Measurements from ENCODE around the gene IQGAP2.

The IQGAP2 gene

DNA sequence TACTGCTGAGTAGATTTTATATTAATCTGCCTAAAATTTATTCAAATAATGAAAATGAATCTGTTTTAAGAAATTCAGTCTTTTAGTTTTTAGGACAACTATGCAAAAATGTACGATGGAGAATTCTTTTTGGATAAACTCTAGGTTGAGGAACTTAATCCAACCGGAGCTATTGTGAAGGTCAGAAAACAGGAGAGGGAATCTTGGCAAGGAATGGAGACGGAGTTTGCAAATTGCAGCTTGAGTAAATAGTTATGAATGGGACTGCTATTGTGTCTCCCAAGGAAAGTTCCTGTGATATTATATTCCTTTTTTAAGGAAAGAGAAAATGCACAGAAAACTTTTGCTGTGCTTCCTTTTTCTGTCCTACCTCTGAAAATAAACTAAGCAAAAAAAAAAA, 67.9 kb downstream of the IQGAP2 start (continued):
- TF ChIP-seq, protein P1, sequence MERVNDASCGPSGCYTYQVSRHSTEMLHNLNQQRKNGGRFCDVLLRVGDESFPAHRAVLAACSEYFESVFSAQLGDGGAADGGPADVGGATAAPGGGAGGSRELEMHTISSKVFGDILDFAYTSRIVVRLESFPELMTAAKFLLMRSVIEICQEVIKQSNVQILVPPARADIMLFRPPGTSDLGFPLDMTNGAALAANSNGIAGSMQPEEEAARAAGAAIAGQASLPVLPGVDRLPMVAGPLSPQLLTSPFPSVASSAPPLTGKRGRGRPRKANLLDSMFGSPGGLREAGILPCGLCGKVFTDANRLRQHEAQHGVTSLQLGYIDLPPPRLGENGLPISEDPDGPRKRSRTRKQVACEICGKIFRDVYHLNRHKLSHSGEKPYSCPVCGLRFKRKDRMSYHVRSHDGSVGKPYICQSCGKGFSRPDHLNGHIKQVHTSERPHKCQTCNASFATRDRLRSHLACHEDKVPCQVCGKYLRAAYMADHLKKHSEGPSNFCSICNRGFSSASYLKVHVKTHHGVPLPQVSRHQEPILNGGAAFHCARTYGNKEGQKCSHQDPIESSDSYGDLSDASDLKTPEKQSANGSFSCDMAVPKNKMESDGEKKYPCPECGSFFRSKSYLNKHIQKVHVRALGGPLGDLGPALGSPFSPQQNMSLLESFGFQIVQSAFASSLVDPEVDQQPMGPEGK (CRISPR knock-in tag; IDR thresholded peaks at IDR 0.05; ENCODE audit: borderline replicate concordance), result no peak
- no peak for TF ChIP-seq SNAI2 (CRISPR knock-in tag; IDR thresholded peaks at IDR 0.05)

DNA sequence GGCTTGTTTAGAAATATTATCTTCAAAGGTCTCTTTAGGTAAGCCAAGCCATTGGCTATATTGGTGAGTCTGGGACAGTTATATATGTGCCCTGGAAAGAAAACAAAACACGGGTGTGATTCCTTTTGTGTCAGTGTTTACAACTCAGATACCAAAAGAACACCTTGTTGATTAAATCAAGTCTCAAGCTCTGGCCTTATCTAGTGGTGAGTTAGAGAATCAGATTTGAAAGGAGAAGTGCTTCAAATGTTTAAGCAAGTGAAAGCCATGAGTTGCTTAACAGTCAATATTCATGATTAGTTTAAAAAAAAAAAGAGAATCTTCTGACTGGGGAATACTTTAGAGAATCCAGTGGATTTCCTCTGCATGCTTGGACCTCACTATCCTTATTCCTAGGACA, 68.3 kb downstream of the IQGAP2 start:
- TF ChIP-seq SNAI2 (CRISPR knock-in tag; IDR thresholded peaks at IDR 0.05) (no peak), TCF4 (CRISPR knock-in tag; IDR thresholded peaks at IDR 0.05; ENCODE audit: borderline replicate concordance) (no peak), ESRRG (CRISPR knock-in tag; IDR thresholded peaks at IDR 0.05) (no peak), ISL1 (CRISPR knock-in tag; IDR thresholded peaks at IDR 0.05) (no peak), OSR1 (CRISPR knock-in tag; IDR thresholded peaks at IDR 0.05) (no peak), CSDC2 (CRISPR knock-in tag; IDR thresholded peaks at IDR 0.05) (no peak), RARB (CRISPR knock-in tag; IDR thresholded peaks at IDR 0.05) (no peak), ZFP3 (CRISPR knock-in tag; IDR thresholded peaks at IDR 0.05) (no peak), ZNF70 (CRISPR knock-in tag; IDR thresholded peaks at IDR 0.05) (no peak), TOX (CRISPR knock-in tag; IDR thresholded peaks at IDR 0.05; ENCODE audit: borderline replicate concordance) (no peak)
- TF ChIP-seq, protein P1 (CRISPR knock-in tag; IDR thresholded peaks at IDR 0.05; ENCODE audit: borderline replicate concordance), result no peak
- TF ChIP-seq, protein P2, sequence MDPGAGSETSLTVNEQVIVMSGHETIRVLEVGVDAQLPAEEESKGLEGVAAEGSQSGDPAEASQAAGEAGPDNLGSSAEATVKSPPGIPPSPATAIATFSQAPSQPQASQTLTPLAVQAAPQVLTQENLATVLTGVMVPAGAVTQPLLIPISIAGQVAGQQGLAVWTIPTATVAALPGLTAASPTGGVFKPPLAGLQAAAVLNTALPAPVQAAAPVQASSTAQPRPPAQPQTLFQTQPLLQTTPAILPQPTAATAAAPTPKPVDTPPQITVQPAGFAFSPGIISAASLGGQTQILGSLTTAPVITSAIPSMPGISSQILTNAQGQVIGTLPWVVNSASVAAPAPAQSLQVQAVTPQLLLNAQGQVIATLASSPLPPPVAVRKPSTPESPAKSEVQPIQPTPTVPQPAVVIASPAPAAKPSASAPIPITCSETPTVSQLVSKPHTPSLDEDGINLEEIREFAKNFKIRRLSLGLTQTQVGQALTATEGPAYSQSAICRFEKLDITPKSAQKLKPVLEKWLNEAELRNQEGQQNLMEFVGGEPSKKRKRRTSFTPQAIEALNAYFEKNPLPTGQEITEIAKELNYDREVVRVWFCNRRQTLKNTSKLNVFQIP (CRISPR knock-in tag; IDR thresholded peaks at IDR 0.05; ENCODE audit: borderline replicate concordance, low read depth), result no peak
- TF ChIP-seq, protein P3, sequence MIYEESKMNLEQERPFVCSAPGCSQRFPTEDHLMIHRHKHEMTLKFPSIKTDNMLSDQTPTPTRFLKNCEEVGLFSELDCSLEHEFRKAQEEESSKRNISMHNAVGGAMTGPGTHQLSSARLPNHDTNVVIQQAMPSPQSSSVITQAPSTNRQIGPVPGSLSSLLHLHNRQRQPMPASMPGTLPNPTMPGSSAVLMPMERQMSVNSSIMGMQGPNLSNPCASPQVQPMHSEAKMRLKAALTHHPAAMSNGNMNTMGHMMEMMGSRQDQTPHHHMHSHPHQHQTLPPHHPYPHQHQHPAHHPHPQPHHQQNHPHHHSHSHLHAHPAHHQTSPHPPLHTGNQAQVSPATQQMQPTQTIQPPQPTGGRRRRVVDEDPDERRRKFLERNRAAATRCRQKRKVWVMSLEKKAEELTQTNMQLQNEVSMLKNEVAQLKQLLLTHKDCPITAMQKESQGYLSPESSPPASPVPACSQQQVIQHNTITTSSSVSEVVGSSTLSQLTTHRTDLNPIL (CRISPR knock-in tag; IDR thresholded peaks at IDR 0.05; ENCODE audit: low read depth), result no peak
- TF ChIP-seq, protein P4, sequence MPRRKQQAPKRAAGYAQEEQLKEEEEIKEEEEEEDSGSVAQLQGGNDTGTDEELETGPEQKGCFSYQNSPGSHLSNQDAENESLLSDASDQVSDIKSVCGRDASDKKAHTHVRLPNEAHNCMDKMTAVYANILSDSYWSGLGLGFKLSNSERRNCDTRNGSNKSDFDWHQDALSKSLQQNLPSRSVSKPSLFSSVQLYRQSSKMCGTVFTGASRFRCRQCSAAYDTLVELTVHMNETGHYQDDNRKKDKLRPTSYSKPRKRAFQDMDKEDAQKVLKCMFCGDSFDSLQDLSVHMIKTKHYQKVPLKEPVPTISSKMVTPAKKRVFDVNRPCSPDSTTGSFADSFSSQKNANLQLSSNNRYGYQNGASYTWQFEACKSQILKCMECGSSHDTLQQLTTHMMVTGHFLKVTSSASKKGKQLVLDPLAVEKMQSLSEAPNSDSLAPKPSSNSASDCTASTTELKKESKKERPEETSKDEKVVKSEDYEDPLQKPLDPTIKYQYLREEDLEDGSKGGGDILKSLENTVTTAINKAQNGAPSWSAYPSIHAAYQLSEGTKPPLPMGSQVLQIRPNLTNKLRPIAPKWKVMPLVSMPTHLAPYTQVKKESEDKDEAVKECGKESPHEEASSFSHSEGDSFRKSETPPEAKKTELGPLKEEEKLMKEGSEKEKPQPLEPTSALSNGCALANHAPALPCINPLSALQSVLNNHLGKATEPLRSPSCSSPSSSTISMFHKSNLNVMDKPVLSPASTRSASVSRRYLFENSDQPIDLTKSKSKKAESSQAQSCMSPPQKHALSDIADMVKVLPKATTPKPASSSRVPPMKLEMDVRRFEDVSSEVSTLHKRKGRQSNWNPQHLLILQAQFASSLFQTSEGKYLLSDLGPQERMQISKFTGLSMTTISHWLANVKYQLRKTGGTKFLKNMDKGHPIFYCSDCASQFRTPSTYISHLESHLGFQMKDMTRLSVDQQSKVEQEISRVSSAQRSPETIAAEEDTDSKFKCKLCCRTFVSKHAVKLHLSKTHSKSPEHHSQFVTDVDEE (CRISPR knock-in tag; IDR thresholded peaks at IDR 0.05), result no peak
- no peak for ATAC-seq

DNA sequence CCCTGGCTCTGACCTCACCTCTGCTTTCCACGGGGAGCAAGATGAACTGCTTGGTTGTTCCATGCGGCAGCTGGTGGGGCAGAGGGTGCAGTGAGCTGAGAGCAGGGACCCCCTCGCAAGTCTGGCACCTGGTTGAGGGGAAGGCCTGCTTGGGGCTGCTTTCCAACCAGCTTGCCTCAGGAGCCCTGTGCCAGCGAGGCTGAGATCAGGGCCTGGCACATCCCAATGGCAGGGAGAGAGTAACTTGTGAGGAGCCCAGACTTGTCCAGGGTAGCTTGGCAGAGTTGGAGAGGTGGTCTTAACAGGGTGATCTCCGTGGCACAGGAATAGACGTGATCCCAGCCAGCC, 68.9 kb downstream of the IQGAP2 start:
- no peak for ATAC-seq
- TF ChIP-seq, protein P2 (CRISPR knock-in tag; IDR thresholded peaks at IDR 0.05; ENCODE audit: borderline replicate concordance, low read depth), result no peak
- no peak for TF ChIP-seq RARB (CRISPR knock-in tag; IDR thresholded peaks at IDR 0.05)
- TF ChIP-seq ZFP3 (CRISPR knock-in tag; IDR thresholded peaks at IDR 0.05), result no peak
- TF ChIP-seq GLIS3 (CRISPR knock-in tag; IDR thresholded peaks at IDR 0.05), result no peak
- no peak for TF ChIP-seq ARNTL (CRISPR knock-in tag; IDR thresholded peaks at IDR 0.05; ENCODE audit: borderline replicate concordance, low read depth)
- TF ChIP-seq TCF4 (CRISPR knock-in tag; IDR thresholded peaks at IDR 0.05; ENCODE audit: borderline replicate concordance), result no peak
- no peak for TF ChIP-seq ZFP30 (CRISPR knock-in tag; IDR thresholded peaks at IDR 0.05)
- TF ChIP-seq, protein P4 (CRISPR knock-in tag; IDR thresholded peaks at IDR 0.05), result no peak
- TF ChIP-seq ESRRG (CRISPR knock-in tag; IDR thresholded peaks at IDR 0.05), result no peak
- TF ChIP-seq, protein P5, sequence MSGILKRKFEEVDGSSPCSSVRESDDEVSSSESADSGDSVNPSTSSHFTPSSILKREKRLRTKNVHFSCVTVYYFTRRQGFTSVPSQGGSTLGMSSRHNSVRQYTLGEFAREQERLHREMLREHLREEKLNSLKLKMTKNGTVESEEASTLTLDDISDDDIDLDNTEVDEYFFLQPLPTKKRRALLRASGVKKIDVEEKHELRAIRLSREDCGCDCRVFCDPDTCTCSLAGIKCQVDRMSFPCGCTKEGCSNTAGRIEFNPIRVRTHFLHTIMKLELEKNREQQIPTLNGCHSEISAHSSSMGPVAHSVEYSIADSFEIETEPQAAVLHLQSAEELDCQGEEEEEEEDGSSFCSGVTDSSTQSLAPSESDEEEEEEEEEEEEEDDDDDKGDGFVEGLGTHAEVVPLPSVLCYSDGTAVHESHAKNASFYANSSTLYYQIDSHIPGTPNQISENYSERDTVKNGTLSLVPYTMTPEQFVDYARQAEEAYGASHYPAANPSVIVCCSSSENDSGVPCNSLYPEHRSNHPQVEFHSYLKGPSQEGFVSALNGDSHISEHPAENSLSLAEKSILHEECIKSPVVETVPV (CRISPR knock-in tag; IDR thresholded peaks at IDR 0.05), result no peak
- no peak for TF ChIP-seq BACH2 (CRISPR knock-in tag; IDR thresholded peaks at IDR 0.05; ENCODE audit: borderline replicate concordance)
- TF ChIP-seq CSDC2 (CRISPR knock-in tag; IDR thresholded peaks at IDR 0.05), result no peak
- TF ChIP-seq ZNF70 (CRISPR knock-in tag; IDR thresholded peaks at IDR 0.05), result no peak

All from SK-N-SH treated with all-trans-retinoic acid at 6 μM for 48 hours (cell line).